VCaP (cell line): ENCODE measurements around the gene CDK13.

Experiments used
- H3K27ac ChIP-seq: fragments of 450-650 bp; 2 replicates; pipeline ENCODE4 v1.5.1; 2017
- TF ChIP-seq, protein P1 (sequence below): fragments of 450-650 bp; conservative IDR thresholded peaks from 2 replicates; pipeline ENCODE4 v1.5.1; 2017; ENCODE audit warnings: mild to moderate bottlenecking, moderate library complexity

Gene CDK13

DNA sequence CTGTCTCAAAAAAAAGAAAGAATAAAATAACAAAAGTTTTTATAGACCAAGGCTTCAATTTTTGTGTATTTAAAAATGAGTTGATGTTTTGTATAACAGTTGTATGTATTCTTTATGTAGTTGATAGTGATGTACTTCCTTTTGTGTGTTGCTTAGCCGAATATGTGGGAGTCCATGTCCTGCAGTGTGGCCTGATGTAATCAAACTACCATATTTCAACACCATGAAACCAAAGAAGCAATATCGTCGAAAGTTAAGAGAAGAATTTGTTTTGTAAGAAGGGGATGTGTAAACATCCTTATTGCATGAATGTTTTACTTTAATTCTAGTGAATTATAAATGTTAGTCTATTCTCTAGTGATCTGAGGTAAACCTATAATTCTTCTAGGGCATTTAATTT is 127.8 kb downstream of the CDK13 start:
- TF ChIP-seq, protein P1, sequence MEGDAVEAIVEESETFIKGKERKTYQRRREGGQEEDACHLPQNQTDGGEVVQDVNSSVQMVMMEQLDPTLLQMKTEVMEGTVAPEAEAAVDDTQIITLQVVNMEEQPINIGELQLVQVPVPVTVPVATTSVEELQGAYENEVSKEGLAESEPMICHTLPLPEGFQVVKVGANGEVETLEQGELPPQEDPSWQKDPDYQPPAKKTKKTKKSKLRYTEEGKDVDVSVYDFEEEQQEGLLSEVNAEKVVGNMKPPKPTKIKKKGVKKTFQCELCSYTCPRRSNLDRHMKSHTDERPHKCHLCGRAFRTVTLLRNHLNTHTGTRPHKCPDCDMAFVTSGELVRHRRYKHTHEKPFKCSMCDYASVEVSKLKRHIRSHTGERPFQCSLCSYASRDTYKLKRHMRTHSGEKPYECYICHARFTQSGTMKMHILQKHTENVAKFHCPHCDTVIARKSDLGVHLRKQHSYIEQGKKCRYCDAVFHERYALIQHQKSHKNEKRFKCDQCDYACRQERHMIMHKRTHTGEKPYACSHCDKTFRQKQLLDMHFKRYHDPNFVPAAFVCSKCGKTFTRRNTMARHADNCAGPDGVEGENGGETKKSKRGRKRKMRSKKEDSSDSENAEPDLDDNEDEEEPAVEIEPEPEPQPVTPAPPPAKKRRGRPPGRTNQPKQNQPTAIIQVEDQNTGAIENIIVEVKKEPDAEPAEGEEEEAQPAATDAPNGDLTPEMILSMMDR, result no peak
- H3K27ac ChIP-seq, result no peak overlapping the region

DNA sequence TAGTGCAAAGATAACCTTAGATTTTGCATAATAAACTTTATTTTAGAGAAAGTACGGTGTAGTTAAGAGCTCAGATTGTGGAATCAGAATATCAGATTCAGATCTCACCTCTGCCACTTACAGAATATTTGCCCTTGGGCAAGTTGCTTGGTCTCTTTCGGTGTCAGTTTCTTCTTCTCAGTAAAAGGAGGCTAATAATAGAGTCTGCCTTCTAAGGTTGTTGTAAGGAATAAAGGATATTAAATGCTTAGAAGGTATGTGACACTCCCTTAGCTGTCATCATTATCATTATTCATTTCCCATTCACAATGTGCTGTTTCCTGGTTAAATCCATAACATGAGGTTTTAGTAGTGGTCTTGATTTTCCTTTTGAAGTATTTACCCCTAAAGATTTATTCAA is 142.1 kb downstream of the CDK13 start:
- TF ChIP-seq, protein P1, result no peak
- no peak overlapping the region for H3K27ac ChIP-seq

DNA sequence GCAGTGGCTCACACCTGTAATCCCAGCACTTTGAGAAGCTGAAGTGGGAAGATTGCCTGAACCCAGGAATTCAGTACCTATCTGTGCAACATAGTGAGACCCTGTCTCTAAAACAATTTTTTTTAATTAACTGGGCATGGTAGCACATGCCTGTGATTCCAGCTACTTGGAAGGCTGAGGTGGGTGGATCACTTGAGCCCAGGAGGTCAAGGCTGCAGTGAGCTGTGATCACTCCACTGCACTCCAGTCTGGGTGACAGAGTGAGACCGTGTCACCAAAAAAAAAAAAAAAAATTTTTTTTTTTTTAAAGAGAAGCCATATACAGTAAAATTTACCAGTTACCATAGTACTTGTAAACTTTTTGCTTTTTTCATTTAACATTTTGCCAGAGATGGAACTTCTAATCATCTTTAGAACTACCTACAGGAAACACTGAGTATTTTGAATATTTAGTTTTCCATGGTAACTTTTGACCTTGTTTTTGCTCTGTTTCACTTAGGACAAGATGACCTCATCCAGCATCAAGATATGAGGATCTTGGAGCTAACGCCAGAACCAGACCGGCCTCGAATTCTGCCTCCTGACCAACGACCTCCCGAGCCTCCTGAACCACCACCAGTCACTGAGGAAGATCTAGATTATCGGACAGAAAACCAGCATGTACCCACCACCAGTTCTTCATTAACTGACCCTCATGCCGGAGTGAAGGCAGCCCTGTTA is 143.7 kb downstream of the CDK13 start:
- TF ChIP-seq, protein P1, result no peak
- H3K27ac ChIP-seq, result no peak overlapping the region

DNA sequence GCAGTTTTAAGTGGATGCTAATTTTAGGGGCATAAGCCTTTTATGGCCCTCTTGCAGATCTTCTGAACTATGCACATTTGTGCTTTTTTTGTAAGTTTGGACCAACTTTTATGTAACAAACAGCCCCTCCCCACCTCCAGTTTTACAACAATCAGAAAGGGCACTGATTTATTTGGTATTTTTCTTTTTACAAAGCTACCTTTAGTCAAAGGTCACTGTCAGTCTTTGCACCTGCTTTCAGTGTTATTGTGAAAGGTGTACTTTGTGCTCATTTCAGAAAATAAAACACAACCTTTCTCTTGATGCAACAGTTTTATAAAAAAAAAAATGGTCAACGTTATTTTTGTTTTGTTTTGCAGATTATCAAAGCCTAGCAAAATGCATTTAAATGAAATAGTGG is 145.2 kb downstream of the CDK13 start:
- no peak overlapping the region for H3K27ac ChIP-seq

DNA sequence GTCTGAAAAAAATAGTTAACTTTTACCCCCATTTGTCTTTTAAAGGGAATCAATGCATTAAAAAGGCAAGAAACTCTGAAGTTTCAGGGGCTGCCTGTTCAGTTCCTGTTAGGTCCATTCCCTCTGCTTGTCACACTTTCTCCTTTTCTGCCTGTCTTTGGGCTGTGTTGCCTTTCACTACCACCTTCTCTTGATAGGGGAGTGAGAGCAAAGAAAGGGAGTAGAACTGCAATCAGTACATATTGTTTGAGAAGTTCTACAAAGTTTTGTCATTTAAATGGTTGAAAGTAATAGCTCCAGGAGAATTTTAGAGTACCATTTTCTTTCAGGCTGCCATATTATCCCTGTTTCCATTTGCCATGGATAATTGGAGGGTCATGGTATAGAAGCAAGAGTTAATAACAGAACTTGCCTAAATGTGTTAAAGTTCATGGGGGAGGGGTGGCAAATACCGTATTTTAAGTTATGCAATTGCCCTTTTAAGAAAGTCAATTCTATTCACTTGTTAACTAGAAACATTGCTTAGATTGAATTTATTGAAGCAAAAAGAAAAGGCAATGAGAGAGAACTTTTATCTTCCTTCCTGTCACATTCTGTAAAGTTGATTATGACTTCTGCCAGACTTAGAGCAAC is 145.8 kb downstream of the CDK13 start:
- TF ChIP-seq, protein P1, result no peak
- H3K27ac ChIP-seq, result no peak overlapping the region

More for the DNA sequence above, 145.2 kb downstream of the CDK13 start:
- TF ChIP-seq, protein P1, result no peak

DNA sequence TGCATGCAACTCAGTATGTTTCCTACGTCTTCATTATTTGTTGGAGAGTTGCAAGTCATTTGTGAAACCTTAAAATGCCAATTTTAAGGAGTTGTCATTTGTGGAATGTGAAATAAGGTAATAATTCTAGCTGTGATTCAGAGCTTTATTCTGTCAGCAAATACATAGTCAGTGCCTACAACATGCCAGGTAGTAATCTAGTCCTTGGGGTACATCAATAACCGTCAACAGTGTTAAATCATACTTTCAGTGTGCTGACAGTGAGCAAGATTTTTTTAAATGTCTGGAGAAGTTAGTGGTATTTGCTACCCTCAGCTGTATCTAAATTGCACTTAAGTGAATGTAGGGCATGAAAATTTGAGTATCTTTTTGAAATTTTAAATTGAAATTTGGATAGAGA is 147.7 kb downstream of the CDK13 start:
- 0 out of 2 replicates have a peak overlapping the region, but pooled peaks have one; percentile 10 for H3K27ac ChIP-seq
- TF ChIP-seq, protein P1, result no peak

DNA sequence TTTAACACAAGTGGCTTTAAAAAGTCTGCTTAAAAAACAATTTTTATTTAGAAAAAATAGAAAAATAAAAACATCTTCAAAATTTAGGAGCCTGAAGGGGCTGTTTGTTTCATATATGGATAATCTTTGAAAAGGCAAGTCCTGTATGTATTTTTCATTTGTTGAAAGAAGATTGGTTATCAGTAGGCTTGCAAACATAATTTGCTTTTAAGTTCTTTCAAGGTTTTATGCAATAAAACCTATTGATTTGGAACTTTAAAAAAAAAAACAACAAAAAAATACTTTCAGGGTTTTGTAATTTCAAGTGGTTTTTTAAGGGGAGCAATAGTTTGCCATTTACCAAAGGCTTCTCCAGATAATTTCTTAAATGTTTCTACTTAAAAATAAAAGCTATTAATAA is 148.8 kb downstream of the CDK13 start:
- peak overlapping the region; percentile 10; the same call in 1 of the 2 replicates for H3K27ac ChIP-seq
- TF ChIP-seq, protein P1, result no peak
